ENCODE results near the gene FAM13A.

- TF ChIP-seq POLR2A (IDR thresholded peaks at IDR 0.05) (no peak), CTCF (IDR thresholded peaks at IDR 0.05) (no peak)
These were observed 103.6 kb downstream of the FAM13A start for GRCh38 chr4:88953400-88953799.

Data from heart left ventricle (tissue), 13 donors.